Measurements from ENCODE around the gene DAG1. TPM values are rescaled to one million over a fixed set of nuclear protein-coding genes. Genes with fewer than 3 reads are reported as not detected.

Gene DAG1
- total RNA-seq, 3 donors from 2014 or later (not counting 1 experiment from before 2014, with no cell fraction given) = 9.6 to 22.4 (median 20.6) TPM

- ATAC-seq (no peak), DNase-seq (no peak)
- Histone ChIP-seq H3K4me1 (ENCODE audit: control insufficient read depth, insufficient read depth, low read length) (peaks cover 11% of the 10 kb centered on the region), H3K9me3 (ENCODE audit: control insufficient read depth, insufficient read depth, low read length) (no peaks in the 10 kb centered on the region), H3K36me3 (ENCODE audit: control insufficient read depth, insufficient read depth, low read length) (peaks cover 22% of the 10 kb centered on the region), H3K4me3 (ENCODE audit: low read length) (no peak overlapping the region), H3K27ac (ENCODE audit: low read length) (no peak overlapping the region), H3K27me3 (ENCODE audit: control insufficient read depth, insufficient read depth, low read length) (no peaks in the 10 kb centered on the region)
- Mint-ChIP-seq H3K4me1 (peaks cover 10 to 17% of the 10 kb centered on the region in 2 donors), H3K27ac (no peak overlapping the region), H3K36me3 (no peaks in the 10 kb centered on the region), H3K4me3 (no peak overlapping the region), H3K27me3 (ENCODE audit: low read depth in 2 of 2) (no peaks in the 10 kb centered on the region), H3K9me3 (no peaks in the 10 kb centered on the region)
- TF ChIP-seq CTCF (IDR thresholded peaks at IDR 0.05) = no peak
- WGBS (ENCODE audit: insufficient coverage) = 90% methylated on average over 6 of the region's 7 CpGs
- intact Hi-C loops (cut with micrococcal nuclease) = no loop called here
These were observed 66.2 kb downstream of the DAG1 start for GRCh38 chr3:49535971-49536874.

GRCh38 chr3:49536875-49537533 is 66.9 kb downstream of the DAG1 start:
- no peaks in the 10 kb centered on the region for H3K36me3 Mint-ChIP-seq
- TF ChIP-seq CTCF (IDR thresholded peaks at IDR 0.05) = no peak
- H3K4me1 Mint-ChIP-seq = peaks cover 6 to 9% of the 10 kb centered on the region in 2 donors
- no peak overlapping the region for H3K27ac Mint-ChIP-seq
- H3K4me3 Mint-ChIP-seq = no peak overlapping the region
- intact Hi-C loops (cut with micrococcal nuclease) = no loop called here
- ATAC-seq (no peak), DNase-seq (no peak)
- Histone ChIP-seq H3K9me3 (ENCODE audit: control insufficient read depth, insufficient read depth, low read length) (no peaks in the 10 kb centered on the region), H3K27ac (ENCODE audit: low read length) (no peak overlapping the region), H3K36me3 (ENCODE audit: control insufficient read depth, insufficient read depth, low read length) (peaks cover 14% of the 10 kb centered on the region), H3K4me3 (ENCODE audit: low read length) (no peak overlapping the region), H3K27me3 (ENCODE audit: control insufficient read depth, insufficient read depth, low read length) (no peaks in the 10 kb centered on the region), H3K4me1 (ENCODE audit: control insufficient read depth, insufficient read depth, low read length) (peaks cover 11% of the 10 kb centered on the region)
- H3K9me3 Mint-ChIP-seq = no peaks in the 10 kb centered on the region
- WGBS (ENCODE audit: insufficient coverage) = 95% methylated on average over 15 of the region's 16 CpGs
- H3K27me3 Mint-ChIP-seq (ENCODE audit: low read depth in 2 of 2) = no peaks in the 10 kb centered on the region

DNA sequence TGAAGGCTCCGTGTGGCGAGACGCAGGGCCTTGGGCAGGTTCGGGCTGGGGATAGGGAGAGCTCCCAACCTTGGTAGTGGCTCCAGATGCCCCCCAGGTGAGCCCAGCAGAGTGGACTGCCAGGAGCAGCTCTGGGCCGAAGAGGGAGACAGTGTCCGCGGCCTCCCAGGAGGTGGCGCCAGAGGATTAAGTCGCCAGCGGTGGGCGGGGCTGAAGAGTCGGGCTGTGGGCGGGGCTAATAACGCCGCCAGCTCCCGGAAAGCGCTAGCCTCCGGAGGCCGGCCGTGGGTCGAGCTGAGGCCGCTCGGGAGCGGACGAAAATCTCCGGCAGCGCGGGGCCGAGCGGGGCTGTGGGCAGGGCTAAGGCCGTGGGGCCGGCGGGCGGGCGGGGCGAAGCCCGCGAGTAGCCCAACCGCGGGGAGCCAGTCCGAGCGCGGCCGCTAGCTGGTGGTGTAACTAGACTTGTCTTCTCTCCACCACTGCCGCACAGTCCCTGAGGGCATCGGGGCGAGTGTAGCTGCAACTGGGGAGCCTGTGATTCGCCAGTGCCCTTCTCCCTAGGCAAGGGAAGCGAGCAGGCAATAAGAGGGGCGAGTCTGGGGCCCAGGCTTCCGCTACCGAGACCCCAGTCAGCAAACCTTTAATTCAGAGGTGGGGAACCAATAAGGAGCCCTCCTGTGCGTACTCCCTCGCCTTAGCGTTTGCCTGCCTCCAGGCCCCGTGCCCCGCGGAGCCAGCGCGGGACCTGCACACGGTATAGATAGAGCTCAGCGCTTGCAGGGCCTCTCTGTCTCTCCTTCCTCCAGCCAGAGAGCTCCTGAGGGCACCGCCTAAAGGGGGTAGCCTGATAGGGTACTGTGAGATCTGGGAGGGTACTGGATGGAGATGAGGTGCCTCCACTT is 69.8 kb downstream of the DAG1 start:
- H3K4me1 Mint-ChIP-seq = peaks cover 6 to 9% of the 10 kb centered on the region in 2 donors
- H3K27me3 ChIP-seq (ENCODE audit: control insufficient read depth, insufficient read depth, low read length) = no peaks in the 10 kb centered on the region
- peak; percentile 79 for TF ChIP-seq CTCF (IDR thresholded peaks at IDR 0.05)
- no peaks in the 10 kb centered on the region for H3K9me3 ChIP-seq (ENCODE audit: control insufficient read depth, insufficient read depth, low read length)
- H3K9me3 Mint-ChIP-seq = no peaks in the 10 kb centered on the region
- peak overlapping the region; percentile 51 for H3K4me3 ChIP-seq (ENCODE audit: low read length)
- peak; percentile 95 to 98 (median 97) for ATAC-seq
- DNase-seq = peak; percentile 94 to 95
- peaks cover 2% of the 10 kb centered on the region for H3K36me3 ChIP-seq (ENCODE audit: control insufficient read depth, insufficient read depth, low read length)
- under 1% methylated on average over 63 of the region's 63 CpGs for WGBS (ENCODE audit: insufficient coverage)
- H3K4me1 ChIP-seq (ENCODE audit: control insufficient read depth, insufficient read depth, low read length) = peaks cover 11% of the 10 kb centered on the region
- H3K27ac ChIP-seq (ENCODE audit: low read length) = peak overlapping the region; percentile 51
- H3K4me3 Mint-ChIP-seq = peak overlapping the region; percentile 76
- intact Hi-C loops (cut with micrococcal nuclease) = loop anchor here (1.0 kb wide), 3 partner anchors 14 to 299 kb away; partner anchors contain the start of gene BSN
- H3K27me3 Mint-ChIP-seq (ENCODE audit: low read depth in 2 of 2) = peaks cover 12 to 13% of the 10 kb centered on the region in 2 donors
- no peaks in the 10 kb centered on the region for H3K36me3 Mint-ChIP-seq
- H3K27ac Mint-ChIP-seq = peak overlapping the region; percentile 26 to 82
